ENCODE measurements around the gene TMEM131L. TPM values are rescaled to one million over a fixed set of nuclear protein-coding genes. Genes with fewer than 3 reads are reported as not detected.

The TMEM131L gene
- total and polyA plus RNA-seq, 2 experiments from 2014 or later = 3.3 to 7.4 TPM

- Histone ChIP-seq H3K36me3 (no peaks in the 10 kb centered on the region), H3K27me3 (no peaks in the 10 kb centered on the region), H3K9me3 (ENCODE audit: low read depth) (no peaks in the 10 kb centered on the region), H3K4me1 (ENCODE audit: low read depth) (peaks cover 5% of the 10 kb centered on the region), H3K27ac (no peak overlapping the region), H3K4me3 (no peak overlapping the region)
- DNase-seq (ENCODE audit: low read depth in 1 of 2, low spot score in 1 of 2) = no peak
- no peak for TF ChIP-seq CTCF (IDR thresholded peaks at IDR 0.05; ENCODE audit: low read depth, low read length)
Measured at GRCh38 chr4:153652051-153652784, 186.1 kb downstream of the TMEM131L start.

GRCh38 chr4:153655002-153655541, 188.9 kb downstream of the TMEM131L start:
- H3K36me3 ChIP-seq = no peaks in the 10 kb centered on the region
- H3K4me3 ChIP-seq = no peak overlapping the region
- H3K9me3 ChIP-seq (ENCODE audit: low read depth) = no peaks in the 10 kb centered on the region
- H3K4me1 ChIP-seq (ENCODE audit: low read depth) = no peaks in the 10 kb centered on the region
- H3K27me3 ChIP-seq = no peaks in the 10 kb centered on the region
- no peak for DNase-seq (ENCODE audit: low read depth in 1 of 2, low spot score in 1 of 2)
- H3K27ac ChIP-seq = no peak overlapping the region
- no peak for TF ChIP-seq CTCF (IDR thresholded peaks at IDR 0.05; ENCODE audit: low read depth, low read length)

GRCh38 chr4:153655928-153656327, 189.8 kb downstream of the TMEM131L start:
- H3K9me3 ChIP-seq (ENCODE audit: low read depth) = no peaks in the 10 kb centered on the region
- DNase-seq (ENCODE audit: low read depth in 1 of 2, low spot score in 1 of 2) = peak in 1 of 2 donors; percentile 73

GRCh38 chr4:153661215-153661822, 195.2 kb downstream of the TMEM131L start:
- peak in 1 of 2 donors; percentile 75 for DNase-seq (ENCODE audit: low read depth in 1 of 2, low spot score in 1 of 2)
- Histone ChIP-seq H3K27me3 (no peaks in the 10 kb centered on the region), H3K27ac (no peak overlapping the region), H3K36me3 (no peaks in the 10 kb centered on the region), H3K4me3 (no peak overlapping the region), H3K4me1 (ENCODE audit: low read depth) (no peaks in the 10 kb centered on the region), H3K9me3 (ENCODE audit: low read depth) (no peaks in the 10 kb centered on the region)
- no peak for TF ChIP-seq CTCF (IDR thresholded peaks at IDR 0.05; ENCODE audit: low read depth, low read length)

More at GRCh38 chr4:153655928-153656327, 189.8 kb downstream of the TMEM131L start:
- TF ChIP-seq CTCF (IDR thresholded peaks at IDR 0.05; ENCODE audit: low read depth, low read length) = no peak
- Histone ChIP-seq H3K27ac (no peak overlapping the region), H3K27me3 (no peaks in the 10 kb centered on the region), H3K4me1 (ENCODE audit: low read depth) (no peaks in the 10 kb centered on the region), H3K4me3 (no peak overlapping the region), H3K36me3 (no peaks in the 10 kb centered on the region)

GRCh38 chr4:153661908-153662307, 195.7 kb downstream of the TMEM131L start:
- H3K27ac ChIP-seq = no peak overlapping the region

More at GRCh38 chr4:153661908-153662307, 195.7 kb downstream of the TMEM131L start:
- H3K4me1 ChIP-seq (ENCODE audit: low read depth) = no peaks in the 10 kb centered on the region
- no peak for TF ChIP-seq CTCF (IDR thresholded peaks at IDR 0.05; ENCODE audit: low read depth, low read length)
- H3K9me3 ChIP-seq (ENCODE audit: low read depth) = no peaks in the 10 kb centered on the region
- no peak for DNase-seq (ENCODE audit: low read depth in 1 of 2, low spot score in 1 of 2)
- H3K27me3 ChIP-seq = no peaks in the 10 kb centered on the region
- H3K4me3 ChIP-seq = no peak overlapping the region
- no peaks in the 10 kb centered on the region for H3K36me3 ChIP-seq

Data from cardiac muscle cell (in vitro differentiated cells and primary cell).